HG03439 (cell line): ENCODE measurements around the gene OR1D5.
"Not testable (repeated sequence)": the region's sequence is repeated elsewhere in the genome, so short reads cannot be mapped to it uniquely, and the experiment has no call there.

ENCODE experiments used
- ATAC-seq: cut with Tn5 transposase; IDR thresholded peaks from one replicate; pipeline ENCODE4 v1.9.1; 2021; ENCODE audit warnings: mild to moderate bottlenecking, moderate library complexity; ENCODE audit not compliant: unreplicated experiment

OR1D5 gene

GRCh38 chr17:3032258-3033247 lies 30.9 kb downstream of the OR1D5 start:
- ATAC-seq, result no peak

- ATAC-seq, result not testable (repeated sequence)
Measured at GRCh38 chr17:3030852-3031470, 32.4 kb downstream of the OR1D5 start.

GRCh38 chr17:3030096-3030495 lies 33.3 kb downstream of the OR1D5 start:
- ATAC-seq, result no peak

GRCh38 chr17:3029213-3029913 lies 34.0 kb downstream of the OR1D5 start:
- no peak for ATAC-seq

- ATAC-seq, result no peak
Measured at GRCh38 chr17:3027786-3028532, 35.4 kb downstream of the OR1D5 start.

- no peak for ATAC-seq
Measured at GRCh38 chr17:3026856-3027751, 36.3 kb downstream of the OR1D5 start.

- ATAC-seq, result no peak
Measured at GRCh38 chr17:3026125-3026855, 37.1 kb downstream of the OR1D5 start.

- no peak for ATAC-seq
Measured at GRCh38 chr17:3025421-3026124, 37.8 kb downstream of the OR1D5 start.

- ATAC-seq, result no peak
Measured at GRCh38 chr17:3024346-3024745, 39.1 kb downstream of the OR1D5 start.

- no peak for ATAC-seq
Measured at GRCh38 chr17:3022197-3022596, 41.2 kb downstream of the OR1D5 start.

- ATAC-seq, result no peak
Measured at GRCh38 chr17:3020381-3020780, 43.0 kb downstream of the OR1D5 start.

GRCh38 chr17:3019761-3020160 lies 43.6 kb downstream of the OR1D5 start:
- ATAC-seq, result no peak

GRCh38 chr17:3017936-3018335 lies 45.5 kb downstream of the OR1D5 start:
- ATAC-seq, result no peak

GRCh38 chr17:3015890-3016289 lies 47.5 kb downstream of the OR1D5 start:
- ATAC-seq, result no peak

- no peak for ATAC-seq
Measured at GRCh38 chr17:3012926-3013581, 50.4 kb downstream of the OR1D5 start.
